H9 (cell line): ENCODE results near the gene PPP1R9A. TPM values are rescaled to one million over a fixed set of nuclear protein-coding genes. Genes with fewer than 3 reads are reported as not detected.

Source experiments
- DNase-seq: peaks from one replicate; pipeline ENCODE4 v3.0.0-alpha.2; 2017
- H2AFZ ChIP-seq: one replicate; pipeline ENCODE4 v1.6.1; 2013; ENCODE audit warnings: mild to moderate bottlenecking, low read length, control low read depth, moderate library complexity
- H2AK5ac ChIP-seq: 2 replicates; pipeline ENCODE4 v1.6.1; 2013; ENCODE audit warnings: low read length, control low read depth, mixed read lengths; ENCODE audit not compliant: insufficient read length
- H2BK120ac ChIP-seq: one replicate; pipeline ENCODE4 v1.6.1; 2013; ENCODE audit warnings: low read depth, mild to moderate bottlenecking, low read length, control low read depth, inconsistent platforms; ENCODE audit not compliant: poor library complexity, severe bottlenecking
- H2BK12ac ChIP-seq: 2 replicates; pipeline ENCODE4 v1.6.1; 2013; ENCODE audit warnings: low read length, control low read depth, mixed read lengths, low read depth; ENCODE audit not compliant: insufficient read length
- H2BK15ac ChIP-seq: 2 replicates; pipeline ENCODE4 v1.6.1; 2013; ENCODE audit warnings: low read depth, low read length, control low read depth
- H2BK20ac ChIP-seq: one replicate; pipeline ENCODE4 v1.6.1; 2013; ENCODE audit warnings: low read depth, mild to moderate bottlenecking, low read length, control low read depth, inconsistent platforms; ENCODE audit not compliant: poor library complexity, severe bottlenecking
- H2BK5ac ChIP-seq: 2 replicates; pipeline ENCODE4 v1.6.1; 2013; ENCODE audit warnings: low read length, control low read depth, mixed read lengths; ENCODE audit not compliant: insufficient read length
- H3K14ac ChIP-seq: 2 replicates; pipeline ENCODE4 v1.6.1; 2013; ENCODE audit warnings: low read length, control low read depth; ENCODE audit not compliant: insufficient read depth
- H3K18ac ChIP-seq: 2 replicates; pipeline ENCODE4 v1.6.1; 2013; ENCODE audit warnings: low read depth, mild to moderate bottlenecking, mixed read lengths, low read length, control low read depth; ENCODE audit not compliant: insufficient read length
- H3K23ac ChIP-seq: 2 replicates; pipeline ENCODE4 v1.6.1; 2013; ENCODE audit warnings: low read length, control low read depth, mixed read lengths, low read depth; ENCODE audit not compliant: insufficient read length
- H3K23me2 ChIP-seq: 2 replicates; pipeline ENCODE4 v1.6.1; 2013; ENCODE audit warnings: low read depth, mild to moderate bottlenecking, mixed read lengths, low read length, control low read depth; ENCODE audit not compliant: insufficient read length, poor library complexity, severe bottlenecking
- H3K27ac ChIP-seq: 2 replicates; pipeline ENCODE4 v1.5.1; 2013; ENCODE audit warnings: low read length, control low read depth, mixed read lengths, low read depth; ENCODE audit not compliant: insufficient read length
- H3K27me3 ChIP-seq: 2 replicates; pipeline ENCODE4 v1.6.1; 2013; ENCODE audit warnings: low read length, control low read depth, inconsistent platforms; ENCODE audit not compliant: insufficient read depth
- H3K4ac ChIP-seq: 2 replicates; pipeline ENCODE4 v1.6.1; 2013; ENCODE audit warnings: low read depth, mild to moderate bottlenecking, control low read depth, inconsistent platforms, low read length, moderate library complexity
- H3K4me1 ChIP-seq: 2 replicates; pipeline ENCODE4 v1.6.1; 2013; ENCODE audit warnings: low read length, control low read depth, inconsistent platforms; ENCODE audit not compliant: insufficient read depth
- H3K4me2 ChIP-seq: 2 replicates; pipeline ENCODE4 v1.6.1; 2013; ENCODE audit warnings: low read length, control low read depth, mixed read lengths; ENCODE audit not compliant: insufficient read length, insufficient read depth
- H3K56ac ChIP-seq: 2 replicates; pipeline ENCODE4 v1.6.1; 2013; ENCODE audit warnings: low read depth, mild to moderate bottlenecking, mixed read lengths, low read length, control low read depth; ENCODE audit not compliant: insufficient read length
- H3K79me1 ChIP-seq: 2 replicates; pipeline ENCODE4 v1.6.1; 2013; ENCODE audit warnings: low read depth, mild to moderate bottlenecking, moderate library complexity, low read length, control low read depth, inconsistent platforms; ENCODE audit not compliant: insufficient read depth, poor library complexity, severe bottlenecking
- H3K79me2 ChIP-seq: 2 replicates; pipeline ENCODE4 v1.6.1; 2013; ENCODE audit warnings: low read length, control low read depth, inconsistent platforms; ENCODE audit not compliant: insufficient read depth
- H3K9ac ChIP-seq: 2 replicates; pipeline ENCODE4 v1.6.1; 2013; ENCODE audit warnings: low read length, control low read depth, mixed read lengths; ENCODE audit not compliant: insufficient read length; ENCODE audit errors: extremely low read depth
- H3K9me3 ChIP-seq: one replicate; pipeline ENCODE4 v1.6.1; 2013; ENCODE audit warnings: low read depth, low read length, inconsistent platforms; ENCODE audit not compliant: control insufficient read depth
- H3T11ph ChIP-seq: one replicate; pipeline ENCODE4 v1.6.1; 2013; ENCODE audit warnings: mild to moderate bottlenecking, low read length, control low read depth, inconsistent platforms
- H4K20me1 ChIP-seq: one replicate; pipeline ENCODE4 v1.6.1; 2013; ENCODE audit not compliant: control insufficient read depth, insufficient read length, insufficient read depth
- H4K5ac ChIP-seq: 2 replicates; pipeline ENCODE4 v1.6.1; 2013; ENCODE audit warnings: low read depth, mild to moderate bottlenecking, mixed read lengths, low read length, control low read depth; ENCODE audit not compliant: insufficient read length
- H4K8ac ChIP-seq: replicated peaks from 2 replicates; pipeline ENCODE4 v1.6.1; 2013; ENCODE audit warnings: low read length, control low read depth, mixed read lengths, low read depth; ENCODE audit not compliant: insufficient read length
- H4K91ac ChIP-seq: 2 replicates; pipeline ENCODE4 v1.6.1; 2013; ENCODE audit warnings: low read depth, mild to moderate bottlenecking, moderate library complexity, mixed read lengths, low read length, control low read depth; ENCODE audit not compliant: insufficient read length
- H3K27ac Mint-ChIP-seq, 3 experiments: 2 replicates in 2 of 3; 3 replicates in 1 of 3; pipeline ENCODE4 v1.8.0; 2020 to 2021; ENCODE audit warnings: mixed read lengths in 3 of 3, mild to moderate bottlenecking in 1 of 3, moderate library complexity in 1 of 3
- H3K27me3 Mint-ChIP-seq: 2 replicates; pipeline ENCODE4 v1.8.0; 2021; ENCODE audit warnings: low read depth, mild to moderate bottlenecking, moderate library complexity, mixed read lengths
- H3K36me3 Mint-ChIP-seq, 3 experiments: 2 replicates in 2 of 3; 3 replicates in 1 of 3; pipeline ENCODE4 v1.8.0; 2020 to 2021; ENCODE audit warnings: low read depth in 3 of 3, mixed read lengths in 3 of 3; ENCODE audit not compliant: insufficient read depth in 1 of 3
- H3K4me1 Mint-ChIP-seq, 2 experiments: 2 replicates each; pipeline ENCODE4 v1.8.0; 2020; ENCODE audit warnings: mixed read lengths in 2 of 2
- H3K4me3 Mint-ChIP-seq, 2 experiments: 2 replicates in 1 of 2; 3 replicates in 1 of 2; pipeline ENCODE4 v1.8.0; 2020 to 2021; ENCODE audit warnings: mild to moderate bottlenecking in 2 of 2, mixed read lengths in 2 of 2, moderate library complexity in 1 of 2
- H3K9me3 Mint-ChIP-seq, 2 experiments: 2 replicates in 1 of 2; 3 replicates in 1 of 2; pipeline ENCODE4 v1.8.0; 2020; ENCODE audit warnings: mild to moderate bottlenecking in 2 of 2, mixed read lengths in 2 of 2, moderate library complexity in 1 of 2
- WGBS: extraction: QIAGEN DNeasy Blood & Tissue Kit; methylation state at CpG from one replicate; pipeline ENCODE4 v1.1.7; 2013; ENCODE audit warnings: missing lambda C conversion rate, low lambda C conversion rate, mixed read lengths; ENCODE audit not compliant: insufficient read length; ENCODE audit errors: extremely low coverage; 5-methylcytosine and 5-hydroxymethylcytosine counted together
- total RNA-seq: library from RNA; stranded (reverse); gene quantifications from 2 replicates; pipeline ENCODE4 v1.2.1, GENCODE V29; 2021
- TF ChIP-seq, protein P1 (sequence below): fragments of 200-600 bp; sonication (generic); conservative IDR thresholded peaks from 3 replicates; pipeline ENCODE4 v1.8.0; 2021; ENCODE audit warnings: antibody characterized with exemption, mild to moderate bottlenecking

Gene PPP1R9A
- total RNA-seq, 1 experiment from 2014 or later: 17.0 TPM

DNA sequence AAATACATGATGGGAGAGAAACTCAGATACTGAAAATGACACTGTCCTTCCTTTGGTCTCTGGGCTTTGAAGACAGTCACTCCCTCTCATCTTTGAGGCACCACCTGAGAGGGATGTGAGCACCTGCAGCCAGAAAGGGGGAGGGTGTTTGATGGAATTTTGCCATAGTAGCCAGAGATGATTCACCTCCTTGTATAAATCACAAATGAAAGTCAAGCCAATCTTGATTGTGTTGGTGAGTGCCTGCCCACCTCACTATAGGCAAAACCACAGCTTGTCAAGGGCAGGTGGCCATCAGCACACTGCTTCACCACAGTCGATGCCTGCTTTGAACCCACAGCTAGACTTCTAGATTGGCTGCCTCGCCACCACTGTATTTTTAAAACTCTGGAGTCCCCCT is 368.7 kb downstream of the PPP1R9A start:
- Histone ChIP-seq H3K4ac (no peak overlapping the region), H3K56ac (no peak overlapping the region), H2AK5ac (no peak overlapping the region), H2BK20ac (no peak overlapping the region), H3T11ph (no peak overlapping the region), H3K9ac (no peak overlapping the region), H3K79me2 (no peaks in the 10 kb centered on the region), H2BK5ac (no peak overlapping the region), H3K79me1 (no peaks in the 10 kb centered on the region), H2BK120ac (no peak overlapping the region), H3K18ac (no peak overlapping the region), H2BK15ac (no peak overlapping the region), H3K14ac (no peak overlapping the region), H3K27me3 (no peaks in the 10 kb centered on the region), H4K8ac (no peak overlapping the region), H4K20me1 (no peaks in the 10 kb centered on the region), H3K9me3 (no peaks in the 10 kb centered on the region), H4K91ac (no peak overlapping the region), H3K23me2 (no peaks in the 10 kb centered on the region), H2BK12ac (no peak overlapping the region), H2AFZ (no peak overlapping the region), H4K5ac (no peak overlapping the region), H3K27ac (no peak overlapping the region), H3K4me2 (no peak overlapping the region), H3K4me1 (no peaks in the 10 kb centered on the region), H3K23ac (no peak overlapping the region)
- no peak for DNase-seq
- Mint-ChIP-seq H3K9me3 (no peaks in the 10 kb centered on the region), H3K4me1 (no peaks in the 10 kb centered on the region), H3K4me3 (no peak overlapping the region), H3K27me3 (no peaks in the 10 kb centered on the region), H3K36me3 (peaks cover 0 to 9% (median 0%) of the 10 kb centered on the region in 3 experiments; a peak in 1 of 7 replicates), H3K27ac (no peak overlapping the region)
- no CpG with 5 or more reads among the region's 2 CpGs for WGBS
- TF ChIP-seq, protein P1, sequence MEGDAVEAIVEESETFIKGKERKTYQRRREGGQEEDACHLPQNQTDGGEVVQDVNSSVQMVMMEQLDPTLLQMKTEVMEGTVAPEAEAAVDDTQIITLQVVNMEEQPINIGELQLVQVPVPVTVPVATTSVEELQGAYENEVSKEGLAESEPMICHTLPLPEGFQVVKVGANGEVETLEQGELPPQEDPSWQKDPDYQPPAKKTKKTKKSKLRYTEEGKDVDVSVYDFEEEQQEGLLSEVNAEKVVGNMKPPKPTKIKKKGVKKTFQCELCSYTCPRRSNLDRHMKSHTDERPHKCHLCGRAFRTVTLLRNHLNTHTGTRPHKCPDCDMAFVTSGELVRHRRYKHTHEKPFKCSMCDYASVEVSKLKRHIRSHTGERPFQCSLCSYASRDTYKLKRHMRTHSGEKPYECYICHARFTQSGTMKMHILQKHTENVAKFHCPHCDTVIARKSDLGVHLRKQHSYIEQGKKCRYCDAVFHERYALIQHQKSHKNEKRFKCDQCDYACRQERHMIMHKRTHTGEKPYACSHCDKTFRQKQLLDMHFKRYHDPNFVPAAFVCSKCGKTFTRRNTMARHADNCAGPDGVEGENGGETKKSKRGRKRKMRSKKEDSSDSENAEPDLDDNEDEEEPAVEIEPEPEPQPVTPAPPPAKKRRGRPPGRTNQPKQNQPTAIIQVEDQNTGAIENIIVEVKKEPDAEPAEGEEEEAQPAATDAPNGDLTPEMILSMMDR: no peak
